ENCODE measurements around the gene MORC3. TPM values are rescaled to one million over a fixed set of nuclear protein-coding genes. Genes with fewer than 3 reads are reported as not detected.

The MORC3 gene, protein sequence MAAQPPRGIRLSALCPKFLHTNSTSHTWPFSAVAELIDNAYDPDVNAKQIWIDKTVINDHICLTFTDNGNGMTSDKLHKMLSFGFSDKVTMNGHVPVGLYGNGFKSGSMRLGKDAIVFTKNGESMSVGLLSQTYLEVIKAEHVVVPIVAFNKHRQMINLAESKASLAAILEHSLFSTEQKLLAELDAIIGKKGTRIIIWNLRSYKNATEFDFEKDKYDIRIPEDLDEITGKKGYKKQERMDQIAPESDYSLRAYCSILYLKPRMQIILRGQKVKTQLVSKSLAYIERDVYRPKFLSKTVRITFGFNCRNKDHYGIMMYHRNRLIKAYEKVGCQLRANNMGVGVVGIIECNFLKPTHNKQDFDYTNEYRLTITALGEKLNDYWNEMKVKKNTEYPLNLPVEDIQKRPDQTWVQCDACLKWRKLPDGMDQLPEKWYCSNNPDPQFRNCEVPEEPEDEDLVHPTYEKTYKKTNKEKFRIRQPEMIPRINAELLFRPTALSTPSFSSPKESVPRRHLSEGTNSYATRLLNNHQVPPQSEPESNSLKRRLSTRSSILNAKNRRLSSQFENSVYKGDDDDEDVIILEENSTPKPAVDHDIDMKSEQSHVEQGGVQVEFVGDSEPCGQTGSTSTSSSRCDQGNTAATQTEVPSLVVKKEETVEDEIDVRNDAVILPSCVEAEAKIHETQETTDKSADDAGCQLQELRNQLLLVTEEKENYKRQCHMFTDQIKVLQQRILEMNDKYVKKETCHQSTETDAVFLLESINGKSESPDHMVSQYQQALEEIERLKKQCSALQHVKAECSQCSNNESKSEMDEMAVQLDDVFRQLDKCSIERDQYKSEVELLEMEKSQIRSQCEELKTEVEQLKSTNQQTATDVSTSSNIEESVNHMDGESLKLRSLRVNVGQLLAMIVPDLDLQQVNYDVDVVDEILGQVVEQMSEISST
- total RNA-seq (2021): 17.8 and 18.7 TPM in 2 replicates
- long read RNA-seq, full-length matches to known transcripts: 23 of 59 reads
- long read RNA-seq, partial matches to known transcripts: 29 of 59 reads
- long read RNA-seq, other reads (novel, unspliced or antisense): 7 of 59 reads

DNA sequence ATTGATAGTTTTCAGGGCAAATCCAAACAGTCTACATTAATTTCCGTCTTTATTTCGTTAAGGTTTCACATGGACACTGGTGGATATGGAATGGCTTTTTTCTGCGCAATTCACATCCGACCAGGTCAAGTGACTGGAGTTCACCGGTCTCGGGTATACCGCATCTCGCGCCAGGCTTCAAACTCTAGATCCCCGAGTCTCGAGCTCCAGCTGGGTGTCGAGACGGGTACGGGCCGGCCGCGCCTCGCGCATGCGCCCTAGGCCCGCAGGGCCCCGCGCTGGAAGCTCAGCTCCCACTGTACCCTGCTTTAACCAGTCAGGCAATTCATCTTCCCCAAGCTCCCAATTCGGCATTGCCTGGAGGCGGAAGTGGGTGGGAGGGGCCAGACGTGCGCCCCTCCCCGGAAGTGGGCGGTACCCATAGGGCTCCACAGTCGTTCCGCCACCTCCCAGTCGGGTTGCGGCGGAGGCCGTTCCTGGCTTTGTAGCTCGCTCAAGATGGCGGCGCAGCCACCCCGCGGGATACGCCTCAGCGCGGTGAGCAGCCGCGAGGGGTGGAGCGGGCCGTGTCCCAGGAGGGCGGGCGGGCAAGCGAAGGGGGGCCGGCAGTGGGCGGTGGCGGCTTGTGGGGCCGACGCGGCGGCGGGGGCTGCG lies at the start of gene MORC3:
TSS of gene MORC3 (plus strand) at position 431 of the 654 bp plus-strand sequence. CDS start at position 499, 68 bp downstream.
- H2BK15ac ChIP-seq (ENCODE audit: low read depth, low read length): no peak within 1 kb of the TSS
- H4K8ac ChIP-seq (replicated peaks; ENCODE audit: insufficient read length, low read depth, low read length): no peak within 1 kb of the TSS
- no peak within 1 kb of the TSS for H2AFZ ChIP-seq (ENCODE audit: low read length)
- H3K79me2 ChIP-seq (ENCODE audit: insufficient read depth, low read length): peaks cover 26% of the 10 kb centered on the region; the same call in 1 of the 2 replicates
- no peaks in the 10 kb centered on the region for H3K27me3 ChIP-seq (ENCODE audit: insufficient read depth, low read length)
- no peaks in the 10 kb centered on the region for H3K79me1 ChIP-seq (ENCODE audit: insufficient read depth, low read depth, low read length, poor library complexity, severe bottlenecking)
- no peak within 1 kb of the TSS for H2BK5ac ChIP-seq (ENCODE audit: insufficient read length, low read length)
- Mint-ChIP-seq H3K27ac (peak within 1 kb of the TSS; percentile 95 to 98 (median 96)), H3K27me3 (ENCODE audit: low read depth) (0 out of 2 replicates have a peak, but pooled peaks cover 3% of the 10 kb centered on the region), H3K9me3 (peaks cover 0 to 6% of the 10 kb centered on the region in 2 experiments; a peak in 4 of 5 replicates), H3K4me1 (peaks cover 11 to 13% of the 10 kb centered on the region in 2 experiments), H3K4me3 (peak within 1 kb of the TSS; percentile 85 to 98), H3K36me3 (ENCODE audit: insufficient read depth in 1 of 3, low read depth in 3 of 3) (peaks cover 10 to 26% (median 15%) of the 10 kb centered on the region in 3 experiments; a peak in 6 of 7 replicates)
- DNase-seq: peak; percentile 99
- H3K23me2 ChIP-seq (ENCODE audit: insufficient read length, low read depth, low read length, poor library complexity, severe bottlenecking): no peaks in the 10 kb centered on the region
- no peak within 1 kb of the TSS for H2BK20ac ChIP-seq (ENCODE audit: low read depth, low read length, poor library complexity, severe bottlenecking)
- no peak within 1 kb of the TSS for H4K5ac ChIP-seq (ENCODE audit: insufficient read length, low read depth, low read length)
- H4K91ac ChIP-seq (ENCODE audit: insufficient read length, low read depth, low read length): no peak within 1 kb of the TSS
- H3K9ac ChIP-seq (ENCODE audit: extremely low read depth, insufficient read length, low read length): peak within 1 kb of the TSS; percentile 62
- no peak within 1 kb of the TSS for H2AK5ac ChIP-seq (ENCODE audit: insufficient read length, low read length)
- no peak within 1 kb of the TSS for H3K23ac ChIP-seq (ENCODE audit: insufficient read length, low read depth, low read length)
- H3K4ac ChIP-seq (ENCODE audit: low read depth, low read length): no peak within 1 kb of the TSS
- peak within 1 kb of the TSS; percentile 53 for H3K18ac ChIP-seq (ENCODE audit: insufficient read length, low read depth, low read length)
- TF ChIP-seq, protein P1, sequence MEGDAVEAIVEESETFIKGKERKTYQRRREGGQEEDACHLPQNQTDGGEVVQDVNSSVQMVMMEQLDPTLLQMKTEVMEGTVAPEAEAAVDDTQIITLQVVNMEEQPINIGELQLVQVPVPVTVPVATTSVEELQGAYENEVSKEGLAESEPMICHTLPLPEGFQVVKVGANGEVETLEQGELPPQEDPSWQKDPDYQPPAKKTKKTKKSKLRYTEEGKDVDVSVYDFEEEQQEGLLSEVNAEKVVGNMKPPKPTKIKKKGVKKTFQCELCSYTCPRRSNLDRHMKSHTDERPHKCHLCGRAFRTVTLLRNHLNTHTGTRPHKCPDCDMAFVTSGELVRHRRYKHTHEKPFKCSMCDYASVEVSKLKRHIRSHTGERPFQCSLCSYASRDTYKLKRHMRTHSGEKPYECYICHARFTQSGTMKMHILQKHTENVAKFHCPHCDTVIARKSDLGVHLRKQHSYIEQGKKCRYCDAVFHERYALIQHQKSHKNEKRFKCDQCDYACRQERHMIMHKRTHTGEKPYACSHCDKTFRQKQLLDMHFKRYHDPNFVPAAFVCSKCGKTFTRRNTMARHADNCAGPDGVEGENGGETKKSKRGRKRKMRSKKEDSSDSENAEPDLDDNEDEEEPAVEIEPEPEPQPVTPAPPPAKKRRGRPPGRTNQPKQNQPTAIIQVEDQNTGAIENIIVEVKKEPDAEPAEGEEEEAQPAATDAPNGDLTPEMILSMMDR (conservative IDR thresholded peaks at IDR 0.05): no peak
- H3K14ac ChIP-seq (ENCODE audit: insufficient read depth, low read length): no peak within 1 kb of the TSS; the same call in 1 of the 2 replicates
- H3K9me3 ChIP-seq (ENCODE audit: control insufficient read depth, low read depth, low read length): no peaks in the 10 kb centered on the region
- H4K20me1 ChIP-seq (ENCODE audit: control insufficient read depth, insufficient read depth, insufficient read length): no peaks in the 10 kb centered on the region
- H3T11ph ChIP-seq (ENCODE audit: low read length): no peak within 1 kb of the TSS
- no CpG with 5 or more reads among the region's 59 CpGs for WGBS (ENCODE audit: extremely low coverage, insufficient read length, low lambda C conversion rate)
- H3K4me1 ChIP-seq (ENCODE audit: insufficient read depth, low read length): 0 out of 2 replicates have a peak, but pooled peaks cover 3% of the 10 kb centered on the region
- peak within 1 kb of the TSS; percentile 24 for H3K27ac ChIP-seq (ENCODE audit: insufficient read length, low read depth, low read length)
- H2BK12ac ChIP-seq (ENCODE audit: insufficient read length, low read depth, low read length): no peak within 1 kb of the TSS
- H3K4me2 ChIP-seq (ENCODE audit: insufficient read depth, insufficient read length, low read length): peak within 1 kb of the TSS; percentile 86
- no peak within 1 kb of the TSS for H3K56ac ChIP-seq (ENCODE audit: insufficient read length, low read depth, low read length)
- H2BK120ac ChIP-seq (ENCODE audit: low read depth, low read length, poor library complexity, severe bottlenecking): no peak within 1 kb of the TSS
